GM19025 (cell line): ENCODE measurements around the gene SPATA31A1.
"Not testable (repeated sequence)": the region's sequence is repeated elsewhere in the genome, so short reads cannot be mapped to it uniquely, and the experiment has no call there.

Experiments
- ATAC-seq: cut with Tn5 transposase; IDR thresholded peaks from one replicate; pipeline ENCODE4 v1.9.1; 2021; ENCODE audit warnings: mild to moderate bottlenecking, low read depth, moderate library complexity; ENCODE audit not compliant: unreplicated experiment

SPATA31A1 gene

DNA sequence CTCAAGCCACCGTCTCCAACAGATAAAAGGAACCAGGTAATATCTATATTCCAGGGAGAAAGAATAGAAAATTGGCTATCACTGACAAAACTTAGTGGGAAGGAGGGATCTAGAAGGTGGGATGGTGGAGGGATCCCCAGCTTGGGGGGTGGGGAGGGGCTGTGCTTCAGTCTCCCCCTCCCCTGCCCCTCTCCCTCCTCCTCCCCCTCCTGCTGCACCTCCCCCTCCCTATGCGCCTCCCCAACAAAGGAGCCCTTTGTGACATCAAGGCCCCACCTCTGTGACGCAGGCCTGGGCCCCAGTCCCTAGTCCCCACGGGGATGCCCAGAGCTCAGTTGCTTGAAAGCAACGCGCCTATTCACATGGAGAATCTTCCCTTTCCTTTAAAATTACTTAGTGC, at the start of gene SPATA31A1:
Gene SPATA31A1, plus strand, starts transcription at position 301 of the 400 bp plus-strand sequence. Its CDS starts 62 bp downstream, at position 363.
- ATAC-seq = not testable (repeated sequence)

DNA sequence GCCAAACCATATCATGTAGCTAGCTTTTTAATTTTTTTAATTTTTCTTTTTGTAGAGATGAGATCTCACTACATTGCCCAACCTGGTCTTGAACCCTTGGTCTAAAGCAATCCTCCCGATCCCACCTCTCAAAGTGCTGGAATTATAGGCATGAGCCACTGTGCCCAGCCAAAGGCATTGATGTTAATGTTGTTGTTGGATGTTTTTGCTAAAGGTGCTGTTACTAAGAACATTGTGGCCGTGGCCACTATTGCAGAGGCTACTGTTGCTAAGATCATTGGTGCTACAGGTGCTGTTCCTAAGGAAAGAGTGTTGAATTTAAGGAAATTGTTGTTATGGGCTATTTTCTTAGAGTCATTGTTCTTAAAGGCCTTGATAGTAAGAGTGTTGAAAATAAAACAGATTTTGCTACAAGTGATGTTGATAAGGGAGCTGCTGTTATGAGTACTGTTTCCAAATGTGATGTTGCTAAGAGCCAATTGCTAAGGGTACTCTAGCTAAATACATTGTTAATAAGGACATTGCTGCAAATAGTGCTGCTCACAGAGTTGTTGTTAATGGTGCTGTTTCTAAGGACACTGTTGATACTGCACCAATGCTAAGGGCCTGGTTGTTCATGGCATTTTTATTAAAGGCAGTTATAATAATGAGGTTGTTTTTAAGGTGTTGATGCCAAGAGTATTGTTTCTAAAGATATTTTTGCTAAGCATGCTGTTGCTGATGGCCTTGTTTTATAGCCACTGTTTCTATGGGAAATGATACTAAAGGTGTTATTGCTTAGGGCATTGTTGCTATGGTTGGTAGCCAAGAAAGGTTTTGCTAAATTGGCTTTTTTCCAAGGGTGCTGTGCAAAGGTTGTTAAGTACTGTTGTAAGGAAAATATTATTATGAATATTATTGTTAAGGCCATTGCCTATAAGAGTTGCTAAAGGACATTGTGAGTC, 52.1 kb downstream of the SPATA31A1 start:
- not testable (repeated sequence) for ATAC-seq

DNA sequence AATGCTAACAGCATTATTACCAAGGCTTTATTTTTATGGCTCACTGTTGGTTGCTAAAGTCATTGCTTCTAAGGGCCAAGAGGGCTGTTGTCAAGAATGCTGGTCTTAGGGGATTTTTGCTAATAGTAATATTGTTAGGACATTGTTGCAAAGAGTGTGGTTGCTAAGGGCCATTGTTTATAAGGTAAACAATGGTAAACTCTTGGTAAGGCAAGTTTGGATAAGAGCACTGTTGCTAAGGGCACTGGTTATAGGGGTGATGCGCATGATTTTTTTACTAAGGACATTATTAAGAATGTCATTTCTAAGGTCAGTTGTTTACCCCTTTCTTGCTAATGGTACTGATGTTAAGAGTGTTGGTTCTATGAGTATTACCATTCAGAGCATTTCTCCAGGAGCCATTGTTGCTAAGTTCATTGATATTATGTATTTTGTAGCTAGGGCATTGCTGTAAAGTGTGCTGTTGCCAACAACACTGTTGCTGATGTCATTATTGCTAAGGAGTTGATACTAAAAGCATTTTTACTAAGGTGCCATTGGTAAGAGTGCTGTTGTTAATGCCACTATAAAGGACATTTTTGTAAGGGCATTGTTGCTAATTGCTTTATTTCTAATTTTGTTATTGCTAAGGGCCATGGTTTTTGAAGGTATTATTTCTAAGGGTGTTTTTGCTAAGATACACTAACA, 55.9 kb downstream of the SPATA31A1 start:
- not testable (repeated sequence) for ATAC-seq
